ENCODE measurements around the gene FBLN2. TPM values are rescaled to one million over a fixed set of nuclear protein-coding genes. Genes with fewer than 3 reads are reported as not detected.

Gene FBLN2
- total RNA-seq, 2 experiments from 2014 or later, result not detected

- peaks cover 3% of the 10 kb centered on the region for H3K4me1 Mint-ChIP-seq (ENCODE audit: low read depth)
- peaks cover 10% of the 10 kb centered on the region for H3K27me3 Mint-ChIP-seq
- ChIA-PET CTCF (no interaction called here), POLR2A (no interaction called here)
- no peak overlapping the region for H3K4me3 Mint-ChIP-seq
- no peak for DNase-seq
- intact Hi-C loops (cut with micrococcal nuclease), result no loop called here
- H3K27ac Mint-ChIP-seq, result no peak overlapping the region
- H3K9me3 Mint-ChIP-seq, result peaks cover 12% of the 10 kb centered on the region
- H3K36me3 Mint-ChIP-seq, result no peaks in the 10 kb centered on the region
Observed at GRCh38 chr3:13537909-13538296, 11.0 kb upstream of the FBLN2 start.

- Mint-ChIP-seq H3K36me3 (no peaks in the 10 kb centered on the region), H3K9me3 (peaks cover 12% of the 10 kb centered on the region), H3K27me3 (peaks cover 10% of the 10 kb centered on the region), H3K27ac (no peak overlapping the region), H3K4me1 (ENCODE audit: low read depth) (peaks cover 3% of the 10 kb centered on the region), H3K4me3 (no peak overlapping the region)
- ChIA-PET POLR2A (no interaction called here), CTCF (no interaction called here)
- no peak for DNase-seq
- intact Hi-C loops (cut with micrococcal nuclease), result no loop called here
Observed at GRCh38 chr3:13538520-13539291, 10.2 kb upstream of the FBLN2 start.

- no peak for DNase-seq
- Mint-ChIP-seq H3K27ac (no peak overlapping the region), H3K9me3 (peaks cover 12% of the 10 kb centered on the region), H3K36me3 (no peaks in the 10 kb centered on the region), H3K4me1 (ENCODE audit: low read depth) (peaks cover 7% of the 10 kb centered on the region), H3K4me3 (no peak overlapping the region), H3K27me3 (peaks cover 10% of the 10 kb centered on the region)
- CTCF ChIA-PET, result no interaction called here
- POLR2A ChIA-PET, result no interaction called here
- intact Hi-C loops (cut with micrococcal nuclease), result no loop called here
Observed at GRCh38 chr3:13539292-13539638, 9.7 kb upstream of the FBLN2 start.

GRCh38 chr3:13539671-13540070 lies 9.3 kb upstream of the FBLN2 start:
- POLR2A ChIA-PET, result no interaction called here
- intact Hi-C loops (cut with micrococcal nuclease), result no loop called here

GRCh38 chr3:13540297-13540995 lies 8.5 kb upstream of the FBLN2 start:
- Mint-ChIP-seq H3K9me3 (peaks cover 12% of the 10 kb centered on the region), H3K27ac (no peak overlapping the region), H3K4me1 (ENCODE audit: low read depth) (peaks cover 19% of the 10 kb centered on the region), H3K27me3 (peaks cover 13% of the 10 kb centered on the region), H3K36me3 (no peaks in the 10 kb centered on the region), H3K4me3 (no peak overlapping the region)
- intact Hi-C loops (cut with micrococcal nuclease), result no loop called here
- ChIA-PET POLR2A (no interaction called here), CTCF (interaction anchor here (1.3 kb wide), 1 partner anchor 110 kb away, joined by 3 read pairs; no protein-coding TSS in a partner anchor)
- no peak for DNase-seq

More at GRCh38 chr3:13539671-13540070, 9.3 kb upstream of the FBLN2 start:
- CTCF ChIA-PET, result no interaction called here
- no peaks in the 10 kb centered on the region for H3K36me3 Mint-ChIP-seq
- no peak overlapping the region for H3K4me3 Mint-ChIP-seq
- H3K27me3 Mint-ChIP-seq, result peaks cover 10% of the 10 kb centered on the region
- no peak overlapping the region for H3K27ac Mint-ChIP-seq
- DNase-seq, result no peak
- peaks cover 12% of the 10 kb centered on the region for H3K4me1 Mint-ChIP-seq (ENCODE audit: low read depth)
- H3K9me3 Mint-ChIP-seq, result peaks cover 12% of the 10 kb centered on the region

- DNase-seq, result no peak
- H3K4me1 Mint-ChIP-seq (ENCODE audit: low read depth), result peaks cover 17% of the 10 kb centered on the region
- CTCF ChIA-PET, result interaction anchor here (1.3 kb wide), 1 partner anchor 108 kb away, joined by 3 read pairs; no protein-coding TSS in a partner anchor
- intact Hi-C loops (cut with micrococcal nuclease), result no loop called here
- H3K9me3 Mint-ChIP-seq, result peaks cover 12% of the 10 kb centered on the region
- no peak overlapping the region for H3K27ac Mint-ChIP-seq
- H3K27me3 Mint-ChIP-seq, result peaks cover 16% of the 10 kb centered on the region
- H3K36me3 Mint-ChIP-seq, result no peaks in the 10 kb centered on the region
- H3K4me3 Mint-ChIP-seq, result no peak overlapping the region
- POLR2A ChIA-PET, result no interaction called here
Observed at GRCh38 chr3:13541691-13542090, 7.2 kb upstream of the FBLN2 start.

GRCh38 chr3:13542142-13542541 lies 6.8 kb upstream of the FBLN2 start:
- POLR2A ChIA-PET, result no interaction called here
- H3K36me3 Mint-ChIP-seq, result no peaks in the 10 kb centered on the region

GRCh38 chr3:13543253-13543652 lies 5.7 kb upstream of the FBLN2 start:
- H3K27ac Mint-ChIP-seq, result no peak overlapping the region
- no peak overlapping the region for H3K4me3 Mint-ChIP-seq
- CTCF ChIA-PET, result no interaction called here
- no peak for DNase-seq
- peaks cover 12% of the 10 kb centered on the region for H3K9me3 Mint-ChIP-seq
- no peaks in the 10 kb centered on the region for H3K36me3 Mint-ChIP-seq
- H3K27me3 Mint-ChIP-seq, result peaks cover 26% of the 10 kb centered on the region
- POLR2A ChIA-PET, result no interaction called here
- peaks cover 16% of the 10 kb centered on the region for H3K4me1 Mint-ChIP-seq (ENCODE audit: low read depth)
- intact Hi-C loops (cut with micrococcal nuclease), result no loop called here

More at GRCh38 chr3:13542142-13542541, 6.8 kb upstream of the FBLN2 start:
- intact Hi-C loops (cut with micrococcal nuclease), result no loop called here
- H3K4me1 Mint-ChIP-seq (ENCODE audit: low read depth), result peaks cover 16% of the 10 kb centered on the region
- peaks cover 12% of the 10 kb centered on the region for H3K9me3 Mint-ChIP-seq
- CTCF ChIA-PET, result no interaction called here
- no peak overlapping the region for H3K27ac Mint-ChIP-seq
- H3K27me3 Mint-ChIP-seq, result peaks cover 15% of the 10 kb centered on the region
- no peak for DNase-seq
- H3K4me3 Mint-ChIP-seq, result no peak overlapping the region

- Mint-ChIP-seq H3K27me3 (peaks cover 30% of the 10 kb centered on the region), H3K9me3 (peaks cover 12% of the 10 kb centered on the region), H3K27ac (no peak overlapping the region), H3K4me3 (no peak overlapping the region), H3K36me3 (no peaks in the 10 kb centered on the region), H3K4me1 (ENCODE audit: low read depth) (peaks cover 16% of the 10 kb centered on the region)
- intact Hi-C loops (cut with micrococcal nuclease), result no loop called here
- ChIA-PET CTCF (interaction anchor here (0.9 to 1.5 kb wide), 3 partner anchors 103 to 452 kb away, joined by 3 to 9 read pairs (median 8); no protein-coding TSS in a partner anchor), POLR2A (no interaction called here)
- peak; percentile 70 for DNase-seq
Observed at GRCh38 chr3:13544293-13544831, 4.6 kb upstream of the FBLN2 start.

GRCh38 chr3:13544951-13545651 lies 3.8 kb upstream of the FBLN2 start:
- H3K4me1 Mint-ChIP-seq (ENCODE audit: low read depth), result peaks cover 21% of the 10 kb centered on the region
- no peak for DNase-seq
- H3K9me3 Mint-ChIP-seq, result peaks cover 12% of the 10 kb centered on the region
- intact Hi-C loops (cut with micrococcal nuclease), result no loop called here
- H3K4me3 Mint-ChIP-seq, result no peak overlapping the region
- POLR2A ChIA-PET, result no interaction called here
- no peaks in the 10 kb centered on the region for H3K36me3 Mint-ChIP-seq
- no peak overlapping the region for H3K27ac Mint-ChIP-seq
- peaks cover 35% of the 10 kb centered on the region for H3K27me3 Mint-ChIP-seq
- CTCF ChIA-PET, result interaction anchor here (0.9 to 1.5 kb wide), 3 partner anchors 102 to 453 kb away, joined by 3 to 9 read pairs (median 8); no protein-coding TSS in a partner anchor

GRCh38 chr3:13545952-13546454 lies 2.9 kb upstream of the FBLN2 start:
- H3K36me3 Mint-ChIP-seq, result no peaks in the 10 kb centered on the region
- POLR2A ChIA-PET, result no interaction called here
- H3K9me3 Mint-ChIP-seq, result peaks cover 10% of the 10 kb centered on the region
- intact Hi-C loops (cut with micrococcal nuclease), result no loop called here
- H3K4me1 Mint-ChIP-seq (ENCODE audit: low read depth), result peaks cover 21% of the 10 kb centered on the region
- H3K27ac Mint-ChIP-seq, result no peak overlapping the region
- DNase-seq, result no peak
- CTCF ChIA-PET, result no interaction called here
- peaks cover 42% of the 10 kb centered on the region for H3K27me3 Mint-ChIP-seq
- H3K4me3 Mint-ChIP-seq, result no peak overlapping the region

- no peak for DNase-seq
- no peaks in the 10 kb centered on the region for H3K36me3 Mint-ChIP-seq
- H3K4me1 Mint-ChIP-seq (ENCODE audit: low read depth), result peaks cover 21% of the 10 kb centered on the region
- ChIA-PET POLR2A (no interaction called here), CTCF (interaction anchor here (1.4 kb wide), 1 partner anchor 101 kb away, joined by 3 read pairs; no protein-coding TSS in a partner anchor)
- peaks cover 45% of the 10 kb centered on the region for H3K27me3 Mint-ChIP-seq
- intact Hi-C loops (cut with micrococcal nuclease), result no loop called here
- peaks cover 6% of the 10 kb centered on the region for H3K9me3 Mint-ChIP-seq
- H3K27ac Mint-ChIP-seq, result no peak overlapping the region
- H3K4me3 Mint-ChIP-seq, result no peak overlapping the region
Observed at GRCh38 chr3:13546667-13547171, 2.2 kb upstream of the FBLN2 start.
